Tibial nerve (tissue), 4 donors: ENCODE measurements around the gene FRYL.

Source experiments
- EP300 ChIP-seq, 2 donors: sonication (generic); formaldehyde crosslinking; IDR thresholded peaks; one replicate each; pipeline ENCODE4 v1.6.1; 2017; ENCODE audit warnings: antibody characterized with exemption in 2 of 2, mild to moderate bottlenecking in 1 of 2
- POLR2A ChIP-seq, 2 donors: fragments of 450-650 bp; IDR thresholded peaks; one replicate each; pipeline ENCODE4 v1.6.1; 2017; ENCODE audit warnings: antibody characterized with exemption in 2 of 2, mild to moderate bottlenecking in 2 of 2, moderate library complexity in 2 of 2
- TF ChIP-seq, protein P1 (sequence below), 5 experiments: fragments of 200-600 bp in 3 of 5; fragments of 450-650 bp in 2 of 5; sonication (generic) in 3 of 5; IDR thresholded peaks; one replicate each; pipeline ENCODE4 v1.5.1; 2016 to 2019; ENCODE audit warnings: antibody characterized with exemption in 5 of 5, mild to moderate bottlenecking in 3 of 5, moderate library complexity in 2 of 5

DNA sequence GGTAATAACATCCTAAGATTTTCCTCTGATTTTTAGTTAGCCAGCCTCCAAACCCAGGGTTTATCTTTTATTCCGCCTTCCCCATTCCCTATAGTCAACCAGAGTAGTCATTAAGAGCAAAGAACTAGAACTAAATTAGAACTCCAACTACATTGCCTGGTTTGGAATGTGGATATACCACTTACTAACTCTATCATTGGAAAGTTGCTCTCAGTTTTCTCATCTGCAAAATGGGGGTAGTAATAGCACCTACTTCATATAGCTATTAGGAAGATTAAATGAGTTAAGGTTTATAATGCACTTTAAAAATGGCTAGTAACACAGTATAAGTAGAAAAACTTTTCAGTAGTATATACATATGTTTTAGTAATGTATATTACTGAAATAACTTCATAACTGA, 226.4 kb downstream of the FRYL start:
- TF ChIP-seq EP300 (IDR thresholded peaks at IDR 0.05) (no peak), POLR2A (IDR thresholded peaks at IDR 0.05) (no peak)
- TF ChIP-seq, protein P1, sequence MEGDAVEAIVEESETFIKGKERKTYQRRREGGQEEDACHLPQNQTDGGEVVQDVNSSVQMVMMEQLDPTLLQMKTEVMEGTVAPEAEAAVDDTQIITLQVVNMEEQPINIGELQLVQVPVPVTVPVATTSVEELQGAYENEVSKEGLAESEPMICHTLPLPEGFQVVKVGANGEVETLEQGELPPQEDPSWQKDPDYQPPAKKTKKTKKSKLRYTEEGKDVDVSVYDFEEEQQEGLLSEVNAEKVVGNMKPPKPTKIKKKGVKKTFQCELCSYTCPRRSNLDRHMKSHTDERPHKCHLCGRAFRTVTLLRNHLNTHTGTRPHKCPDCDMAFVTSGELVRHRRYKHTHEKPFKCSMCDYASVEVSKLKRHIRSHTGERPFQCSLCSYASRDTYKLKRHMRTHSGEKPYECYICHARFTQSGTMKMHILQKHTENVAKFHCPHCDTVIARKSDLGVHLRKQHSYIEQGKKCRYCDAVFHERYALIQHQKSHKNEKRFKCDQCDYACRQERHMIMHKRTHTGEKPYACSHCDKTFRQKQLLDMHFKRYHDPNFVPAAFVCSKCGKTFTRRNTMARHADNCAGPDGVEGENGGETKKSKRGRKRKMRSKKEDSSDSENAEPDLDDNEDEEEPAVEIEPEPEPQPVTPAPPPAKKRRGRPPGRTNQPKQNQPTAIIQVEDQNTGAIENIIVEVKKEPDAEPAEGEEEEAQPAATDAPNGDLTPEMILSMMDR (IDR thresholded peaks at IDR 0.05), result no peak
